PFSK-1 (cell line): Measurements from ENCODE around the gene ISYNA1.

Source experiments
- POLR2AphosphoS5 ChIP-seq: IDR thresholded peaks from 2 replicates; pipeline ENCODE4 v1.6.1; 2012; ENCODE audit warnings: low read depth, mild to moderate bottlenecking, control low read depth, low read length, moderate library complexity
- SIN3A ChIP-seq: IDR thresholded peaks from 2 replicates; pipeline ENCODE4 v1.6.1; 2012; ENCODE audit warnings: mild to moderate bottlenecking, low read length, moderate library complexity, borderline replicate concordance; ENCODE audit not compliant: insufficient read depth

DNA sequence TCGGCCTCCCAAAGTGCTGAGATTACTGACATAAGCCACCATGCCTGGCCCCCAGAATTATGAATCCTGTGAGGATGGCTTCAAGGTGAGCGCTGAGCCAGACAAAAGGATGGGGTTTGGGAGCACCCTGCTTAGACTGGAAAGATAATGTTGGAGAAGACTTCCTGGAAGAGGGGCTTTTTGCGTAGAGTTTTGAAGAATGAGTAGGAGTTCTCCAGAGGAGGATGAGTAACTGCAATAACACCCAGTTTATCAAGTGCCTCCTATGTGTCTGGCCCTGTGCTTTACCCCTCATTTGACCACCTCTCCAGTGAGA, 52.6 kb downstream of the ISYNA1 start:
- TF ChIP-seq SIN3A, result no peak
- no peak for TF ChIP-seq POLR2AphosphoS5
